HEK293 (cell line): ENCODE results near the gene FOXN3.

Experiments used
- CTCF ChIA-PET: fragments of 350-600 bp; formaldehyde crosslinking; extraction: SDS; loops from one replicate; lab custom pipeline; 2021; ENCODE audit warnings: antibody characterized with exemption; lab: Yijun Ruan, JAX
- POLR2A ChIA-PET: fragments of 300-600 bp; formaldehyde crosslinking; extraction: SDS; loops from one replicate; lab custom pipeline; 2020; ENCODE audit warnings: antibody characterized with exemption, inconsistent platforms; lab: Yijun Ruan, JAX
- H3K27ac ChIP-seq: fragments of 200-500 bp; sonication (Bioruptor generic); 2 replicates; pipeline ENCODE4 v1.5.1; 2014; ENCODE audit warnings: low read depth, low read length, control low read depth, inconsistent platforms; ENCODE audit errors: extremely low read depth
- H3K36me3 ChIP-seq, 2 experiments: fragments of 200-500 bp in 1 of 2; sonication (Bioruptor generic) in 1 of 2; 1 replicate in 1 of 2; 2 replicates in 1 of 2; pipeline ENCODE4 v1.5.1; 2014 to 2017; ENCODE audit warnings: inconsistent platforms in 2 of 2, low read length in 2 of 2; ENCODE audit not compliant: control insufficient read depth in 2 of 2, insufficient read depth in 1 of 2
- H3K4me1 ChIP-seq: fragments of 200-500 bp; sonication (Bioruptor generic); 2 replicates; pipeline ENCODE4 v1.5.1; 2014; ENCODE audit warnings: mild to moderate bottlenecking, low read length, inconsistent platforms; ENCODE audit not compliant: control insufficient read depth, insufficient read depth
- H3K4me3 ChIP-seq: 2 replicates; pipeline ENCODE4 v1.5.1; 2011; ENCODE audit warnings: low read depth, mild to moderate bottlenecking, control low read depth, low read length, moderate library complexity
- H3K9me3 ChIP-seq: fragments of 200-500 bp; sonication (Bioruptor generic); 2 replicates; pipeline ENCODE4 v1.5.1; 2014; ENCODE audit warnings: low read depth, low read length, inconsistent platforms; ENCODE audit not compliant: control insufficient read depth, insufficient read depth
- ATF2 ChIP-seq: fragments of 450-650 bp; formaldehyde crosslinking; IDR thresholded peaks from 2 replicates; pipeline ENCODE4 v1.5.1; 2016; ENCODE audit warnings: missing biosample characterization, missing genetic modification characterization, low read depth
- BCL11A ChIP-seq: fragments of 450-650 bp; formaldehyde crosslinking; IDR thresholded peaks from 2 replicates; pipeline ENCODE4 v1.5.1; 2016; ENCODE audit warnings: low read depth, missing biosample characterization, missing genetic modification characterization
- FEZF1 ChIP-seq: fragments of 450-650 bp; formaldehyde crosslinking; IDR thresholded peaks from 2 replicates; pipeline ENCODE4 v1.5.1; 2016; ENCODE audit warnings: missing biosample characterization, missing genetic modification characterization
- GLI4 ChIP-seq: fragments of 450-650 bp; formaldehyde crosslinking; IDR thresholded peaks from 2 replicates; pipeline ENCODE4 v1.5.1; 2016; ENCODE audit warnings: missing biosample characterization, missing genetic modification characterization
- IKZF3 ChIP-seq: fragments of 450-650 bp; IDR thresholded peaks from 2 replicates; pipeline ENCODE4 v1.5.0; 2018; ENCODE audit warnings: missing biosample characterization, mild to moderate bottlenecking, missing genetic modification characterization, moderate library complexity
- INSM2 ChIP-seq: fragments of 450-650 bp; formaldehyde crosslinking; IDR thresholded peaks from 2 replicates; pipeline ENCODE4 v1.5.1; 2016; ENCODE audit warnings: missing biosample characterization, missing genetic modification characterization
- MYNN ChIP-seq: fragments of 450-650 bp; formaldehyde crosslinking; IDR thresholded peaks from 2 replicates; pipeline ENCODE4 v1.5.1; 2016; ENCODE audit warnings: missing biosample characterization, missing genetic modification characterization, borderline replicate concordance
- OSR2 ChIP-seq: fragments of 450-650 bp; formaldehyde crosslinking; IDR thresholded peaks from 2 replicates; pipeline ENCODE4 v1.5.1; 2016; ENCODE audit warnings: missing biosample characterization, missing genetic modification characterization
- SP7 ChIP-seq: fragments of 450-650 bp; formaldehyde crosslinking; IDR thresholded peaks from 2 replicates; pipeline ENCODE4 v1.5.1; 2016; ENCODE audit warnings: missing biosample characterization, missing genetic modification characterization
- ZBTB17 ChIP-seq: fragments of 450-650 bp; formaldehyde crosslinking; IDR thresholded peaks from 2 replicates; pipeline ENCODE4 v1.5.1; 2016; ENCODE audit warnings: missing biosample characterization, missing genetic modification characterization
- ZBTB21 ChIP-seq: fragments of 450-650 bp; formaldehyde crosslinking; IDR thresholded peaks from 2 replicates; pipeline ENCODE4 v1.5.1; 2017; ENCODE audit warnings: missing biosample characterization, missing genetic modification characterization
- ZBTB6 ChIP-seq: fragments of 450-650 bp; formaldehyde crosslinking; IDR thresholded peaks from 2 replicates; pipeline ENCODE4 v1.5.1; 2017; ENCODE audit warnings: missing biosample characterization, missing genetic modification characterization
- ZBTB7A ChIP-seq: fragments of 450-650 bp; formaldehyde crosslinking; IDR thresholded peaks from 2 replicates; pipeline ENCODE4 v1.5.1; 2016; ENCODE audit warnings: low read depth, missing biosample characterization, missing genetic modification characterization
- ZFP69B ChIP-seq: fragments of 450-650 bp; formaldehyde crosslinking; IDR thresholded peaks from 2 replicates; pipeline ENCODE4 v1.5.1; 2016; ENCODE audit warnings: missing biosample characterization, missing genetic modification characterization
- ZNF10 ChIP-seq: fragments of 450-650 bp; formaldehyde crosslinking; IDR thresholded peaks from 2 replicates; pipeline ENCODE4 v1.5.1; 2017; ENCODE audit warnings: missing biosample characterization, missing genetic modification characterization
- ZNF280C ChIP-seq: fragments of 450-650 bp; formaldehyde crosslinking; IDR thresholded peaks from 2 replicates; pipeline ENCODE4 v1.5.1; 2016; ENCODE audit warnings: missing biosample characterization, missing genetic modification characterization
- ZNF335 ChIP-seq: fragments of 450-650 bp; formaldehyde crosslinking; conservative IDR thresholded peaks from 2 replicates; pipeline ENCODE4 v1.5.1; 2016; ENCODE audit warnings: missing biosample characterization, missing genetic modification characterization
- ZNF366 ChIP-seq: fragments of 450-650 bp; formaldehyde crosslinking; conservative IDR thresholded peaks from 2 replicates; pipeline ENCODE4 v1.5.1; 2016; ENCODE audit warnings: missing biosample characterization, missing genetic modification characterization
- ZNF394 ChIP-seq: fragments of 450-650 bp; formaldehyde crosslinking; IDR thresholded peaks from 2 replicates; pipeline ENCODE4 v1.5.1; 2016; ENCODE audit warnings: missing biosample characterization, missing genetic modification characterization, mild to moderate bottlenecking, moderate library complexity, borderline replicate concordance
- ZNF473 ChIP-seq: fragments of 450-650 bp; formaldehyde crosslinking; IDR thresholded peaks from 2 replicates; pipeline ENCODE4 v1.5.1; 2017; ENCODE audit warnings: missing biosample characterization, missing genetic modification characterization
- ZNF600 ChIP-seq: fragments of 450-650 bp; formaldehyde crosslinking; IDR thresholded peaks from 2 replicates; pipeline ENCODE4 v1.5.1; 2016; ENCODE audit warnings: missing biosample characterization, missing genetic modification characterization
- ZNF629 ChIP-seq: fragments of 450-650 bp; formaldehyde crosslinking; IDR thresholded peaks from 2 replicates; pipeline ENCODE4 v1.5.1; 2017; ENCODE audit warnings: missing biosample characterization, missing genetic modification characterization
- ZNF639 ChIP-seq: fragments of 450-650 bp; formaldehyde crosslinking; IDR thresholded peaks from 2 replicates; pipeline ENCODE4 v1.5.1; 2016; ENCODE audit warnings: missing biosample characterization, missing genetic modification characterization
- ZNF776 ChIP-seq: fragments of 450-650 bp; formaldehyde crosslinking; IDR thresholded peaks from 2 replicates; pipeline ENCODE4 v1.5.0; 2017; ENCODE audit warnings: missing biosample characterization, missing genetic modification characterization, borderline replicate concordance
- ZSCAN4 ChIP-seq: fragments of 450-650 bp; formaldehyde crosslinking; IDR thresholded peaks from 2 replicates; pipeline ENCODE4 v1.5.1; 2017; ENCODE audit warnings: missing biosample characterization, missing genetic modification characterization

Gene FOXN3

GRCh38 chr14:89307409-89307808 is 109.6 kb downstream of the FOXN3 start (continued):
- TF ChIP-seq ZSCAN4 (tag by site-specific recombination), result no peak
- no peak for TF ChIP-seq ZNF776
- no peak for TF ChIP-seq GLI4 (tag by site-specific recombination)
- TF ChIP-seq IKZF3, result no peak

GRCh38 chr14:89304972-89305703 is 111.9 kb downstream of the FOXN3 start:
- H3K27ac ChIP-seq, result no peak overlapping the region; the same call in 1 of the 2 replicates
- ChIA-PET POLR2A (no interaction called here), CTCF (interaction anchor here (0.6 kb wide), 1 partner anchor 877 kb away, joined by 3 read pairs; no protein-coding TSS in a partner anchor)
- no peak overlapping the region for H3K4me3 ChIP-seq
- H3K36me3 ChIP-seq, result no peaks in the 10 kb centered on the region; a peak in 1 of 3 replicates
- H3K4me1 ChIP-seq, result peaks cover 27% of the 10 kb centered on the region
- H3K9me3 ChIP-seq, result no peaks in the 10 kb centered on the region
- no peak for TF ChIP-seq ZFP69B (tag by site-specific recombination)
- peak; percentile 42; the same call in 1 of the 2 replicates for TF ChIP-seq SP7 (tag by site-specific recombination)
- peak; percentile 79 for TF ChIP-seq ZBTB21
- TF ChIP-seq ZBTB17, result peak; percentile 55; the same call in 1 of the 2 replicates
- peak; percentile 47; the same call in 1 of the 2 replicates for TF ChIP-seq ZNF394 (tag by site-specific recombination)
- no peak for TF ChIP-seq ZBTB7A (tag by site-specific recombination)
- peak; percentile 80 for TF ChIP-seq MYNN (tag by site-specific recombination)
- peak; percentile 23; the same call in 1 of the 2 replicates for TF ChIP-seq INSM2 (tag by site-specific recombination)
- TF ChIP-seq ZNF600 (tag by site-specific recombination), result 0 out of 2 replicates have a peak, but pooled peaks have one; percentile 15
- peak; percentile 67 for TF ChIP-seq ZNF366 (tag by site-specific recombination)
- peak; percentile 88 for TF ChIP-seq FEZF1 (tag by site-specific recombination)
- TF ChIP-seq ATF2, result peak; percentile 92
- TF ChIP-seq ZNF629 (tag by site-specific recombination), result peak; percentile 92
- no peak for TF ChIP-seq OSR2 (tag by site-specific recombination)
- 0 out of 2 replicates have a peak, but pooled peaks have one; percentile 16 for TF ChIP-seq ZNF335 (tag by site-specific recombination)
- 0 out of 2 replicates have a peak, but pooled peaks have one; percentile 30 for TF ChIP-seq ZNF639 (tag by site-specific recombination)
- TF ChIP-seq ZNF280C (tag by site-specific recombination), result no peak
- no peak for TF ChIP-seq ZBTB6 (tag by site-specific recombination)
- TF ChIP-seq BCL11A, result 0 out of 2 replicates have a peak, but pooled peaks have one; percentile 11
- TF ChIP-seq ZNF10, result 0 out of 2 replicates have a peak, but pooled peaks have one; percentile 24
- TF ChIP-seq ZNF473 (tag by site-specific recombination), result no peak
